GM12864 (cell line): Measurements from ENCODE around the gene LBX1.

Experiments
- DNase-seq: peaks from one replicate; pipeline ENCODE4 v3.0.0-alpha.2; 2011; ENCODE audit warnings: low read depth
- H3K4me3 ChIP-seq: 2 replicates; pipeline ENCODE4 v1.5.1; 2011; ENCODE audit warnings: mild to moderate bottlenecking, low read depth, low read length, control low read depth
- CTCF ChIP-seq: IDR thresholded peaks from 2 replicates; pipeline ENCODE4 v1.5.1; 2011; ENCODE audit warnings: low read depth, mild to moderate bottlenecking, moderate library complexity, low read length, control low read depth, inconsistent platforms; ENCODE audit errors: missing control alignments

The LBX1 gene

GRCh38 chr10:101221963-101222531, 7.2 kb downstream of the LBX1 start:
- DNase-seq: no peak
- no peak overlapping the region for H3K4me3 ChIP-seq
- no peak for TF ChIP-seq CTCF

- no peak for DNase-seq
- H3K4me3 ChIP-seq: no peak overlapping the region
- no peak for TF ChIP-seq CTCF
These were observed 7.7 kb downstream of the LBX1 start for GRCh38 chr10:101221549-101221948.

GRCh38 chr10:101219946-101220451, 9.3 kb downstream of the LBX1 start:
- DNase-seq: no peak
- no peak overlapping the region for H3K4me3 ChIP-seq
- no peak for TF ChIP-seq CTCF

GRCh38 chr10:101219139-101219945, 9.9 kb downstream of the LBX1 start:
- TF ChIP-seq CTCF: no peak
- DNase-seq: no peak
- no peak overlapping the region for H3K4me3 ChIP-seq

- no peak overlapping the region for H3K4me3 ChIP-seq
- no peak for DNase-seq
- TF ChIP-seq CTCF: no peak
These were observed 10.7 kb downstream of the LBX1 start for GRCh38 chr10:101218351-101219138.

GRCh38 chr10:101217450-101218281, 11.6 kb downstream of the LBX1 start:
- DNase-seq: no peak
- no peak for TF ChIP-seq CTCF
- no peak overlapping the region for H3K4me3 ChIP-seq
